Gastrocnemius medialis (tissue), 4 donors: ENCODE measurements around the gene MOBP. TPM values are rescaled to one million over a fixed set of nuclear protein-coding genes. Genes with fewer than 3 reads are reported as not detected.

ENCODE experiments used
- ATAC-seq, 2 donors: fragments of 150-250 bp; one replicate each; pipeline ENCODE4 v1.9.1; 2016
- DNase-seq, 2 donors: peaks; one replicate each; pipeline ENCODE4 v3.0.0-alpha.2; 2019
- H3K27ac ChIP-seq, 4 donors: fragments of 200-600 bp; sonication (generic); 1 replicate in 1 of 4; 2 replicates in 3 of 4; pipeline ENCODE4 v1.5.1; 2016 to 2018; ENCODE audit warnings: mild to moderate bottlenecking in 2 of 4, moderate library complexity in 1 of 4
- H3K27me3 ChIP-seq, 3 donors: fragments of 200-600 bp; sonication (generic) in 2 of 3; 1 replicate in 1 of 3; 2 replicates in 2 of 3; pipeline versions ENCODE4 v1.5.1 to v1.6.0; 2016 to 2019; ENCODE audit warnings: mild to moderate bottlenecking in 1 of 3, moderate library complexity in 1 of 3
- H3K36me3 ChIP-seq, 2 donors: fragments of 200-600 bp; sonication (generic) in 1 of 2; one replicate each; pipeline ENCODE4 v1.5.1; 2017 to 2018
- H3K4me1 ChIP-seq, 2 donors: fragments of 200-600 bp; sonication (generic) in 1 of 2; one replicate each; pipeline ENCODE4 v1.5.1; 2016 to 2017; ENCODE audit warnings: mild to moderate bottlenecking in 2 of 2
- H3K4me3 ChIP-seq, 4 donors: fragments of 200-600 bp; sonication (generic) in 3 of 4; 1 replicate in 1 of 4; 2 replicates in 3 of 4; pipeline ENCODE4 v1.5.1; 2016 to 2019; ENCODE audit warnings: mild to moderate bottlenecking in 2 of 4
- H3K9me3 ChIP-seq, 3 donors: fragments of 200-600 bp; sonication (generic) in 2 of 3; 1 replicate in 1 of 3; 2 replicates in 2 of 3; pipeline ENCODE4 v1.5.1; 2016 to 2019
- CTCF ChIP-seq, 5 experiments: fragments of 450-650 bp in 3 of 5; fragments of 200-600 bp in 2 of 5; sonication (generic) in 2 of 5; IDR thresholded peaks in 4 of 5; conservative IDR thresholded peaks in 1 of 5; 1 replicate in 4 of 5; 2 replicates in 1 of 5; pipeline ENCODE4 v1.5.1; 2016 to 2019; ENCODE audit warnings: antibody characterized with exemption in 5 of 5, mild to moderate bottlenecking in 3 of 5, moderate library complexity in 3 of 5
- POLR2A ChIP-seq, 2 donors: fragments of 450-650 bp; IDR thresholded peaks; one replicate each; pipeline ENCODE4 v1.6.1; 2017; ENCODE audit warnings: antibody characterized with exemption in 2 of 2, mild to moderate bottlenecking in 2 of 2, moderate library complexity in 2 of 2
- in situ Hi-C, 4 donors: fragments of 200-750 bp; cut with MboI; loops; one replicate each; pipeline versions ENCODE4 v1.15.0 to v1.8.0; 2017; ENCODE audit warnings: low sequenced_read_pairs in 4 of 4
- intact Hi-C: fragments of 100-400 bp; cut with DNase I; formaldehyde crosslinking; loops from one replicate; pipeline ENCODE4 v1.15.1; 2023; ENCODE audit warnings: low total_unique reads
- total RNA-seq, 4 donors: library from RNA; depleted of rRNA; stranded (reverse); fragments of >200 nt; gene quantifications; one replicate each; pipeline versions ENCODE4 v1.1.0 to v1.2.3, GENCODE V29; 2016

MOBP gene
- total RNA-seq, 4 donors from 2014 or later, result not detected

- ATAC-seq (no peak), DNase-seq (no peak)
- H3K4me1 ChIP-seq, result no peaks in the 10 kb centered on the region
- in situ Hi-C loops (no loop called here), intact Hi-C loops (no loop called here)
- no peaks in the 10 kb centered on the region for H3K36me3 ChIP-seq
- H3K27ac ChIP-seq, result no peak overlapping the region
- TF ChIP-seq CTCF (IDR thresholded peaks at IDR 0.05 in 4 of 5, conservative IDR thresholded peaks at IDR 0.05 in 1 of 5), result no peak
- no peak for TF ChIP-seq POLR2A (IDR thresholded peaks at IDR 0.05)
- H3K4me3 ChIP-seq, result no peak overlapping the region
- H3K27me3 ChIP-seq, result peaks cover 10 to 24% (median 13%) of the 10 kb centered on the region in 3 donors
- no peaks in the 10 kb centered on the region for H3K9me3 ChIP-seq
Measured at GRCh38 chr3:39499651-39500273, 32.3 kb downstream of the MOBP start.

DNA sequence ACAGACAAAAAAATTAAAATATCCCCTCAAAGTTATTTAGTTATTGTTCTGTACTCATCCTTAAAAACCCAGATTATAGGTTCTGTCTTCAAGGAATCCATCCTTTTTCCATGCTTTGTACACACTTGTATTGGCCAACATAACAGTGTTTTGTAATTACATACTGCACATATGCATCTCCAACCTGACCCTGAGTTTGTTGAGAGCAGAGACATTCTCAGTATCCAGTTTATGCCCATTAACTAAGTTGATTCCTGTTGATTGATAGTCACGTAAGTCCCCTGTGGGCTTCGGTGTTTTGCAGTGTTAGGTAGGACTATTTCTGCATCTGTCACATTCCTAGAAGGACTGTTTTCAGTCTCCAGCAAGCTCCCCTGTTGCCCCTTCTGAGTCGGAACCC lies 33.6 kb downstream of the MOBP start:
- in situ Hi-C loops (no loop called here), intact Hi-C loops (no loop called here)
- Histone ChIP-seq H3K27ac (no peak overlapping the region), H3K4me3 (no peak overlapping the region), H3K4me1 (no peaks in the 10 kb centered on the region), H3K9me3 (no peaks in the 10 kb centered on the region), H3K27me3 (peaks cover 10 to 24% (median 13%) of the 10 kb centered on the region in 3 donors), H3K36me3 (no peaks in the 10 kb centered on the region)
- TF ChIP-seq POLR2A (IDR thresholded peaks at IDR 0.05), result no peak
- DNase-seq (no peak), ATAC-seq (no peak)

DNA sequence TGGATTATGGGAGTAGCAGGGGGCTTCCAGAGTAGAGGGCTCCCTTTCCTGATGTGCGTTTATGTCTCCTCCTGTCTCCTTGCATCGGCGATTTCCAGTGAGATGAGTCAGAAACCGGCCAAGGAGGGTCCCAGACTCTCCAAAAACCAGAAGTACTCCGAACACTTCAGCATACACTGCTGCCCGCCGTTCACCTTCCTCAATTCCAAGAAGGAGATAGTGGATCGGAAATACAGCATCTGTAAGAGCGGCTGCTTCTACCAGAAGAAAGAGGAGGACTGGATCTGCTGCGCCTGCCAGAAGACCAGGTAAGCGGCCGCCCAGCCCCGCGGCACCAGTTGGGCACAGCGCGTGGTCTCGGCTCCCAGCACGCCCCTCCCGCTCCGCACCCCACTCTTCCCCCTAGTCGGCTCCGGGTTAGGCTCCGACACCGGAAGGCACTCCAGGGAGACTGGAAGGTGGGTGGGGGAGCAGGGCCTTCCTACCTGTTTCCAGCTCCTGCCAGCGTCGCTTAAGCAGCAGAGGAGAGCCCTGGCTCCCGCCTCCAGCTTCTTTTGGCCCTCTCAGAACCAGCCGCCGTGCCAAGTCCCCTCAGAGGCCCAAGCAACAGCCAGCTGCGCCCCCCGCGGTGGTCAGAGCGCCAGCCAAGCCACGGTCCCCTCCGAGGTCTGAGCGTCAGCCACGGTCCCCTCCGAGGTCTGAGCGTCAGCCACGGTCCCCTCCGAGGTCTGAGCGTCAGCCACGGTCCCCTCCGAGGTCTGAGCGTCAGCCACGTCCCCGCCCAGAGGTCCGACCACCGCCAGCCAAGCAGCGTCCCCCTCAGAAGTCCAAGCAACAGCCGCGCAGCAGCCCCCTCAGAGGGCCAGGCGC lies 34.7 kb downstream of the MOBP start:
- H3K36me3 ChIP-seq, result no peaks in the 10 kb centered on the region
- H3K27me3 ChIP-seq, result peaks cover 10 to 24% (median 13%) of the 10 kb centered on the region in 3 donors

GRCh38 chr3:39502838-39503145 lies 35.3 kb downstream of the MOBP start:
- Histone ChIP-seq H3K9me3 (no peaks in the 10 kb centered on the region), H3K27ac (no peak overlapping the region), H3K4me3 (peak overlapping the region in 2 of 4 donors; percentile 25), H3K27me3 (peaks cover 10 to 24% (median 13%) of the 10 kb centered on the region in 3 donors), H3K4me1 (no peaks in the 10 kb centered on the region), H3K36me3 (no peaks in the 10 kb centered on the region)
- DNase-seq, result no peak
- TF ChIP-seq CTCF (IDR thresholded peaks at IDR 0.05 in 4 of 5, conservative IDR thresholded peaks at IDR 0.05 in 1 of 5) (no peak), POLR2A (IDR thresholded peaks at IDR 0.05) (no peak)
- ATAC-seq, result no peak
- intact Hi-C loops (no loop called here), in situ Hi-C loops (no loop called here)

More for the DNA sequence above, 34.7 kb downstream of the MOBP start:
- no peaks in the 10 kb centered on the region for H3K9me3 ChIP-seq
- H3K4me1 ChIP-seq, result no peaks in the 10 kb centered on the region
- in situ Hi-C loops, result no loop called here
- peak overlapping the region in 2 of 4 donors; percentile 25 for H3K4me3 ChIP-seq
- intact Hi-C loops, result no loop called here
- TF ChIP-seq POLR2A (IDR thresholded peaks at IDR 0.05) (no peak), CTCF (IDR thresholded peaks at IDR 0.05 in 4 of 5, conservative IDR thresholded peaks at IDR 0.05 in 1 of 5) (no peak)
- DNase-seq (no peak), ATAC-seq (no peak)
- H3K27ac ChIP-seq, result no peak overlapping the region
